Measurements from ENCODE around the gene CCNK.

DNA sequence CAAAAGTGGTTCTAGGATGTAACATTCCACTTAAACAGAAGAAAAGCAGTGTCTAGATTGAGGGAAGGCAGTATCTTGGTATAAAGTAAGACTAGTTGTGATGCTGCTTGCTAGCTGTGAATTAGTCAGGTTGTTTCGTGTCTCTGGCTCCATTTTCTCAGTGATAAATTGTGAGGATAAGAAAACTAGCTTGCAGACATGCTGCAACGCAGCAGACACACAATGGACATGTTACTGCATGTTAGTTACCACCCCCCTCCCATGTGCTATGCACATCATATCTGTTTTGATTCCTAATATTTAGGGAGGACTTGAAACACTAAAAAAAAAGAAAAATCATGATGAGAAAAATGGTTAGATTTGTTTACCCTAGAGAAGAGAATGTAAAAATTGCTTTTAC, 2.9 kb downstream of the CCNK start:
- TF ChIP-seq POLR2AphosphoS5 (IDR thresholded peaks at IDR 0.05; ENCODE audit: borderline replicate concordance, low read depth, low read length) (no peak), EZH2 (IDR thresholded peaks at IDR 0.05) (no peak), FOXP2 (optimal IDR thresholded peaks at IDR 0.05; ENCODE audit: control extremely low read depth, extremely low read length, insufficient read depth) (no peak)
